ENCODE results near the gene PLEK2.

The PLEK2 gene

DNA sequence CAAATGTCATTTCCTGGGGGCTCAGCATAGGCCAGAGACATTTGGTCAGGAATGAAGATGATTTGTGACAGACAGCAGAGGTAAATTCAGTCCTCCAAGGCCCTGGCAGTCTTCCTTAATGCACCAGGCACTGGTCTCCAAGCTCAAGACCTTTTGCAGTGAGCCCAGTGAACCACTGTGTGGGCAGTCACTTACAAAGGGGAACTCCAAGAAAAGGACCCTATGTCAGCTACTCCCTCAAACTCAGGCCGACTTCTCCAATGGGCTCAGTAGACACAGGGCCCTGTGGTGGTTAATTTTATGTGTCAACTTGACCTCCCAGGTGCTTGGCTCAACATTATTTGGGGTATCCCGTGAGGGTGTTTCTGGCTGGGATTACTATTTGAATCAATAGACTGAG is 29.3 kb upstream of the PLEK2 start:
- no peak for DNase-seq
- TF ChIP-seq GATA1 (IDR thresholded peaks at IDR 0.05; ENCODE audit: low read depth, low read length) (no peak), POLR2A (IDR thresholded peaks at IDR 0.05; ENCODE audit: low read length) (no peak)

DNA sequence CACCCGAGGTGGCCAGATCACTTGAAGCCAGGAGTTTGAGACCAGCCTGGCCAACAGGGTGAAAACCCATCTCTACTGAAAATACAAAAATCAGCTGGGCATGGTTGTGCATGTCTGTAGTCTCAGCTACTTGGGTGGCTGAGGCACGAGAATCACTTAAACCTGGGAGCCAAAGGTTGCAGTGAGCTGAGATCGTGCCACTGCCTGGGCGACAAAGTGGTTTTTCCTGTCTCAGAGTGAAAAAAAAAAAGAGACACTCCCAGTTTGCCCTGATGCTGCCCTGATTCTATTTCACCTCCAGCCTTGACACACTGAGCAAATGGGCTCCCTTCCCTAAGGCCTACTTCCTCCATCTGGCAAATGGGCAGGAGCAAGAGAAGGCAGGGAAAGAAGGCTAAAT is 28.5 kb upstream of the PLEK2 start:
- TF ChIP-seq POLR2A (IDR thresholded peaks at IDR 0.05; ENCODE audit: low read length) (no peak), GATA1 (IDR thresholded peaks at IDR 0.05; ENCODE audit: low read depth, low read length) (no peak)
- no peak for DNase-seq

DNA sequence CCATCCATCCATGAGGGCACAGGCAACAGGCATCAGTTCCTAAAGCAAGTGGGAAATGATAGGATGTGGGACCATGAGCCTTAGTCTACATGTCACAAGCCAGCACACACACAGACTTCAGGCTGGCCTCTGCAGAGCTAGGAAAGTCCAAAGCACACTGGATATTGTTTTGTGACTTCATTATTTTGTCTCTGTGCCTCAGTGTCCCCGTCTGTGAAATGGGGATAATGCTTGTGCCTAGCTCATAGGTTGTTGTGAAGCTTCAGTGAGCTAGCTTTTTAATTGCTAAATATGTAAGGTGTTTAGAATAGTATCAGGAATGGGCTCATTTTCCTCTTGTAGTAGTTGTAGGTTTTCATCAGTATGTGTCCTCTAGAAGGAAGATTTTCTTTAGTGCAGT is 27.0 kb upstream of the PLEK2 start:
- no peak for TF ChIP-seq GATA1 (IDR thresholded peaks at IDR 0.05; ENCODE audit: low read depth, low read length)
- DNase-seq = no peak

DNA sequence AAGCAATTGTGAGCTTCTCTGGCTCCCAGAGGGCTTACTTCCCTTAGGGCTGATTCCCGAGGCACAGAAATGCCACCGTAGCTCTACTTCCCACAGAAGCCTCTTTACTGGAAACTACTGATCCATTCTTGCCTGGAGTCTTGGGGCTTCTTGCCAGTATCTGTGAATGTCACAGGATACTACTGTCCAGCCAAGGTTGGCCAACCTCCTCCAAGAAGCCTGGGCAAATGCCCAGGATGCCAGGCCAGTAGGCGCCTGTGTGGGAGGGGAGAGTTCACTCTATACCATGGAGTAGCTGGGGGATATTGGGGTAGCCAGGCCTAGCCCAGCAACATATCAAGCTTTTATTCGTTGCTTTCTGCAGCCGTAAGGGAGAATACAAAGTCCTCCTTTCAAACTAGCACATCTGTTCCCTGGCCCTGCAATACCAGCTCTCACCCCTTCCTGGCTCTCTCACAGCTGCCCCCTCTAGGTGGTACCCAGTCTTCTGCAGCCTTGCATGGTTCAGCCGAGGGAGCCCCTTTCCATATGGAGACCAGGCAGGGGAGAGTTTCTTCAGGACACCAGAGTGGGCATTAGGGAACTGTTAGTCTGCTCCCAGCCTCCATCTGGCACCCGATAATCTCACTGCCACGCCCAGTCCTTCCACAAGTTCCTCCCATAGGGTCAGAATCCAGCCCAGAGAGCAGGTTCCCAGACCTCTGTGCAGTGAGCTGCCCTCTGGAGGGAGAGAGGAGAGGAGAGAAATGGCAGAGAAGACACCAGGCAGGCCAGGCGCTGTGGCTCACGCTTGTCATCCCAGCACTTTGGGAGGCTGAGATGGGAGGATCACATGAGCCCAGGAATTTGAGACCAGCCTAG is 24.3 kb upstream of the PLEK2 start:
- peak in 1 of 2 experiments; percentile 23 for DNase-seq
- TF ChIP-seq GATA1 (IDR thresholded peaks at IDR 0.05; ENCODE audit: low read depth, low read length) = no peak
- no peak for TF ChIP-seq POLR2A (IDR thresholded peaks at IDR 0.05; ENCODE audit: low read length)

DNA sequence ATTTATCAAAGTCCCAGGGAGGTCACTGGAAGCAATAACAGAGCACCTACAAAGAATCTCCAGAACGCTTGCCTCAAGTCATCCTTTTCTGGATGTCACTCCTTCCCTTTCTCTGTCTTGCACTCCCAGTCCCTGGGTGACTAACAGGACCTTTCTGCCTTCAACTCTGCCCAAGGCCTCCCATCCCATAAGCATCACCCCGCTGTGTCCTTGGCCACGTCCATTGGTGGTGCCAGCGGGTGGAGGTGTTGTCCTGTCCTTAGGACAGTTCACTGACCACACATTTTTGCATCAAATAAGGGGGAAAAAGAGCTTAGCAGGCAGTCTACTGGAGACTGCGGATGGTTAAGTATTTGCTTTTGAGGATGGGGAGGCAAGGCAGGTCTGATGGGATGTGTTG is 23.6 kb upstream of the PLEK2 start:
- no peak for DNase-seq
- no peak for TF ChIP-seq GATA1 (IDR thresholded peaks at IDR 0.05; ENCODE audit: low read depth, low read length)
- no peak for TF ChIP-seq POLR2A (IDR thresholded peaks at IDR 0.05; ENCODE audit: low read length)

DNA sequence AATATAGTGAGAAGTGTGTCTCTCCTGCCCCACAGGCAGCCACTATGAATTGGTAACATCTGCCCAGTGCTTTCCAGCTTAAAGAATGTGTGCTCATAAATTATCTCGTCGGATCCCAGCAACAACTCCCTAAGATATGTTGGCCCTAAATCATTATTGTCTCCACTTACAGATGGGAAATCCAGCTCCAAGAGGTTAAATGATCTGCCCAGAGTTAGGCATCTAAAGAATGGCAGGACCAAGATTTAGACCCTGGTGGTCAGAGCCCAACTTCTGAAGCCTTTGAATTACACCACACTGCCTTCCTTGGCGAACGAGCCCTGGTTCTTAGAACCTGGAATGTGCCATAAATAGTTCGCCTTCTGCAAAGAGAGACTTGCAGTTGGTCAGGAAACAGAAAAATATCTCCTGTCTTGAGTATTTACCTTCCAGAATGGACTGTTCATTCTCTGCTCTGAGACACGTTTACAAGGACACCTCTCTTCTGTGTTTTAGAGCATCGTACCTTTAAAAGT is 20.1 kb upstream of the PLEK2 start:
- TF ChIP-seq POLR2A (IDR thresholded peaks at IDR 0.05; ENCODE audit: low read length) (no peak), GATA1 (IDR thresholded peaks at IDR 0.05; ENCODE audit: low read depth, low read length) (no peak)
- DNase-seq = no peak

DNA sequence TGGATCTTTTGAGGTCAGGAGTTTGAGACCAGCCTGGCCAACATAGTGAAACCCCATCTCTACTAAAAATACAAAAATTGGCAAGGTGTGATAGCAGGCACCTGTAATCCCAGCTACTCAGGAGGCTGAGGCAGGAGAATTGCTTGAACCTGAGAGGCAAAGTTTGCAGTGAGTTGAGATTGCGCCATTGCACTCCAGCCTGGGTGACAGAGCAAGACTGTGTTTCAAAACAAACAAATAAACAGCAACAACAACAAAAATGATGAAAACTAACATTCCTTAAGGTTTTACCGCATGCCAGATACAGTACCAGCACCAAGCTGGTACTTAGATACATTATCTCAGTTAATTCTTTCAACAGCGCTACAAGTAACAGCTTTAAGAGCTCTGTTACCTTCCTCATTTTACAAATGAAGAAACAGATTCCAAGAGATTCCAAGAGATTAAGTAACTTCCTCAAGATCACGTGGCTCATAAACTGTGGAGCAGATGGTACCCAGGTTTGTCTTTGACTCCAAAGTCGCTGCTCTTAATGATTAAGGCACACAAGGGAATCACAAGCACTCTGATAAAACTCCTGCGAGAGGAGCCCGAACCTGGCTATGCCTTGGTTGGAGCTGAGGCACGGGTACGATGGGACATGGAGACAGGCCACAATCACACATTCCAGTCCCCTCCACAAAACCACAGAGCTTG is 17.7 kb upstream of the PLEK2 start:
- DNase-seq = no peak

DNA sequence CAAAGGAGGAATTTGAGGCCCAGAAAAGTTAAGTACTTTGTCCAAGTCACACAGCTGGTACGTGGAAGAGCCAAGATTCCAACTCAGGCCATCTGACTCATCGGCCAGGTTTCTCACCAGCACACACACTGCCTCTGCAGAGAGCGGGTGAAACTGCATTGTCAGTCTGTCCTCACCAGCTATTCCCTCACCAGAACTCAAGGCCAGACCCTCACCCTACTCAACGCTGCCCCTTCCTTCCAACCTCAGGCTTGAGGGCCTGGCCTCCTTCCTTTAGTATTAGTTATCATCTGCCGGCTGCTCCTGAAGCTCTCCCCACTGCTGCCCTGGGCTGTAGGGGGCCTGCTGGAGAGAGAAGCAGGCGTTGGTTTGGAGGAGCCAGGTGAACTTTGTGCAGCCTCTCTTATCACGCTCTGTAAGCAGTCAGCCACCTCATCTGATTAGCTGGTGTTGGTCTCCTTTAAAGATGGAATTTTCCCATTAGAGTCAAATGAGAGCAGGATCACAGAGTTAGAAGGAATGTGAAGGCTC is 16.6 kb upstream of the PLEK2 start:
- TF ChIP-seq POLR2A (IDR thresholded peaks at IDR 0.05; ENCODE audit: low read length) (no peak), GATA1 (IDR thresholded peaks at IDR 0.05; ENCODE audit: low read depth, low read length) (no peak)
- peak in 1 of 2 experiments; percentile 30 for DNase-seq

More for the DNA sequence above, 17.7 kb upstream of the PLEK2 start:
- TF ChIP-seq POLR2A (IDR thresholded peaks at IDR 0.05; ENCODE audit: low read length) (no peak), GATA1 (IDR thresholded peaks at IDR 0.05; ENCODE audit: low read depth, low read length) (no peak)

DNA sequence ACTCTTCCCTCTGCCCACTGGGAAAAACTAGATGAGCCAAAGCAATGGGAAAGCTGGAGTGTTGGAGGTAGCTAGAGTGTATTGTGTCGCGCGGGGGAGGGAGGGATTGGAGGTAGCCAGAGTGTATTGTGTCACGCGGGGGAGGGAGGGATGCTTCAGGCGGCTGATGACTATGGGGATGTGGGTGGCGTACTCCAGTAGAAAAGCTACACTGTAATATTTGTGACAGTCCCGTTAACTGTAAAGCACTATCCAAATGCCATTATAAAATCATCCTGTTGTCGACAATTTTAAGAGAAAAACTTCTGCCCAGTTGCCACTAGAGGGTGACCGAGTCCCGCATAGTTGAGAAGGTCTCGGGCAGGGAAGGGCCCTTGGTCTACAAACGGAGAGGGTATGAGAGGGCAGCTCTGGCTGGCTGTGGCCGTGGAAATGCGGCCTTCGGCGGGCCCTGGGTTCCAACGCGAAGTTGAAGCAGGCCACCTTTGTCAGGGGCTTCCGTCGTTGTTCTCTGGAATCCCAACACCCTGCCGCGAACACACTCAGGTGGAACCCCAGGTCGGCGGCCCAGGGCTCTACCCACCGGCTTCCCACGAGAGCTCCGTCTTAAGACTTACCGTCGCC is 15.1 kb upstream of the PLEK2 start:
- no peak for TF ChIP-seq GATA1 (IDR thresholded peaks at IDR 0.05; ENCODE audit: low read depth, low read length)
- TF ChIP-seq POLR2A (IDR thresholded peaks at IDR 0.05; ENCODE audit: low read length) = no peak
- peak; percentile 84 to 92 for DNase-seq

DNA sequence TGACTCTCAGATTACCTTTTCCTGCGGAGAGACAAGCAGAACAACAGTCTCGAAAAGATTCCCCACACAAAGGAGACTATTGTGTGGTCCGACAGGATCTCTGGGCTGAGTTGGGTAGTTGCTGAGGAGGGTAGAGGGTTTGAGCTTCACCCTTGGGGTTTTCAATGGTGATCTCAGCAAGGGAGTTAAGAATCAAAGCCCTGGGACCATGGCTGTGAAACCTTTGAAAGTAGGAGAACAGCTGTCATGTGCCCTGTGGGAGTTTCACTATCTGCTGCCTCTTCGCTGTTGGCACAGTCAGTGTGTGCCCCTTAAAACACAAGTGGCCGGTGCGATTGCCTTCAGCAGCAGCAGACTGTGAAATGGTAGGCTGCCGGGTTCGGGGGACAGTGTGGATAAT is 14.2 kb upstream of the PLEK2 start:
- no peak for DNase-seq
- TF ChIP-seq POLR2A (IDR thresholded peaks at IDR 0.05; ENCODE audit: low read length) = no peak
- TF ChIP-seq GATA1 (IDR thresholded peaks at IDR 0.05; ENCODE audit: low read depth, low read length) = no peak

DNA sequence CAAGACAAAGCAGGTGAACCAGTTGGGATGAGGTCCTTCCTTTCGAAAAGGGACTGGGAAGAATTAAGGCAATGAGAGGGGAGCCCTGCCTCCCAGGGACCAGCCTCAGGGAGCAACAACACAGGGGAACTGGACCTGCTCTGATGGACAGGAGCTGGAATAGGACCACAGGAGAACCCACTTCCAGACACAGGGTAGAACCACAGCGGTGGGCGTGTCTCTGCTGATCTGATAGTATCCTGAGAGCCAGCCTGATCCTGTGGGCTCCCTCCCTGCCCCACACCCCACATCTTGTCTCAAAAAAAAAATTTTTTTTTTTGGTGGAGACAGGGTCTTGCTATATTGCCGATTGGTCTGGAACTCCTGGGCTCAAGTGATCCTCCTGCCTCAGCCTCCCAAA is 13.6 kb upstream of the PLEK2 start:
- TF ChIP-seq POLR2A (IDR thresholded peaks at IDR 0.05; ENCODE audit: low read length) (no peak), GATA1 (IDR thresholded peaks at IDR 0.05; ENCODE audit: low read depth, low read length) (no peak)
- DNase-seq = peak; percentile 23 to 55

DNA sequence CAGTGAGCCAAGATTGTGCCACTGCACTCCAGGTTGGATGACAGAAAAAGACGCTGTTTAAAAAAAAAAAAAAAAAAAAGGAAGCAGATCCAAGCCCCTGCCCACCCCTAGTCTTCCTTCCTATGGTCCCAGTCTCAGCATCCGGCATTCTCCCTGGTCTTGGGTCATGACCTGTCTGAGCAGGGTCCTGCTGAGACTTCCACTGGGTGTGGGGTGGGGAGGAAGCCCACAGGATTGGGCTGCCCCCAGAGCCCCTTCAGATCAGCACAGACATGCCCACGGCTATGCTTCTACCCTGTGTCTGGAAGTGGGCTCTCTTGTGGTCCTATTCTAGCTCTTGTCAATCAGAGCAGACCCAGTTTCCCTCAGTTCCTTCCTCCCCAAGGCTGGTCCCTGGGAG is 12.6 kb upstream of the PLEK2 start:
- no peak for TF ChIP-seq GATA1 (IDR thresholded peaks at IDR 0.05; ENCODE audit: low read depth, low read length)
- no peak for TF ChIP-seq POLR2A (IDR thresholded peaks at IDR 0.05; ENCODE audit: low read length)

DNA sequence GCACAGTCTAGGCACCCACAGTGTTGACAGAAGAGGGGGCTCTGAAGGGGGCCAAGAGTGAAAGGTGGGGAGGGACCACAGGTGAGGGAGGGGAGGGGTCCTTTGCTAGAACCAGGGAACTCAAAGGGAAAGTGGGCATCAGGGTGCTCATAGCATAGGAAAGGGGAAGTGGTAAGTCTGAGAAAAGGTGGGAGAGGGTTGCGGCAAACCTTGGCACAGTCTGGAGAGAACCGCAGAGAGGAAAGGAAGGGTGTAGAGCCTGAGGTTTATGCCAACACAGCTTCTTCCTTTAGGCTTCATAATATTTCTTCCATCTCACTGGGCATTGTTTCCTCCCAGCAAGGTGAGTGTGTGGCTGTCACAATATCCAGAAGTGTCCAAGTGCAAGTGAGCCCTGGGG is 11.5 kb upstream of the PLEK2 start:
- no peak for TF ChIP-seq POLR2A (IDR thresholded peaks at IDR 0.05; ENCODE audit: low read length)
- no peak for TF ChIP-seq GATA1 (IDR thresholded peaks at IDR 0.05; ENCODE audit: low read depth, low read length)
- no peak for DNase-seq

More for the DNA sequence above, 12.6 kb upstream of the PLEK2 start:
- no peak for DNase-seq
